ENCODE measurements around the gene TTC9. TPM values are rescaled to one million over a fixed set of nuclear protein-coding genes. Genes with fewer than 3 reads are reported as not detected.

The TTC9 gene
- total RNA-seq, 1 donor from 2014 or later = 1.9 TPM

GRCh38 chr14:70716958-70717357, 75.2 kb downstream of the TTC9 start:
- Histone ChIP-seq H3K4me3 (no peak overlapping the region), H3K27me3 (ENCODE audit: low read depth) (peaks cover 24% of the 10 kb centered on the region), H3K36me3 (no peaks in the 10 kb centered on the region), H3K27ac (replicated peaks) (no peak overlapping the region), H3K9me3 (replicated peaks) (no peaks in the 10 kb centered on the region), H3K4me1 (peaks cover 14% of the 10 kb centered on the region)
- intact Hi-C loops (cut with micrococcal nuclease) = no loop called here
- DNase-seq = no peak
- no peak for TF ChIP-seq CTCF (IDR thresholded peaks at IDR 0.05; ENCODE audit: borderline replicate concordance)

- Histone ChIP-seq H3K4me3 (no peak overlapping the region), H3K36me3 (no peaks in the 10 kb centered on the region), H3K27ac (replicated peaks) (no peak overlapping the region), H3K4me1 (peaks cover 7% of the 10 kb centered on the region), H3K27me3 (ENCODE audit: low read depth) (peaks cover 24% of the 10 kb centered on the region), H3K9me3 (replicated peaks) (no peaks in the 10 kb centered on the region)
- no peak for DNase-seq
- TF ChIP-seq CTCF (IDR thresholded peaks at IDR 0.05; ENCODE audit: borderline replicate concordance) = no peak
- intact Hi-C loops (cut with micrococcal nuclease) = no loop called here
Measured at GRCh38 chr14:70718383-70719118, 76.8 kb downstream of the TTC9 start.

- Histone ChIP-seq H3K4me3 (no peak overlapping the region), H3K4me1 (peaks cover 3% of the 10 kb centered on the region), H3K27ac (replicated peaks) (no peak overlapping the region), H3K9me3 (replicated peaks) (no peaks in the 10 kb centered on the region), H3K36me3 (no peaks in the 10 kb centered on the region), H3K27me3 (ENCODE audit: low read depth) (peaks cover 5% of the 10 kb centered on the region)
- intact Hi-C loops (cut with micrococcal nuclease) = no loop called here
- no peak for TF ChIP-seq CTCF (IDR thresholded peaks at IDR 0.05; ENCODE audit: borderline replicate concordance)
- no peak for DNase-seq
Measured at GRCh38 chr14:70721542-70721941, 79.8 kb downstream of the TTC9 start.

- no peaks in the 10 kb centered on the region for H3K9me3 ChIP-seq (replicated peaks)
- peaks cover 5% of the 10 kb centered on the region for H3K27me3 ChIP-seq (ENCODE audit: low read depth)
- intact Hi-C loops (cut with micrococcal nuclease) = no loop called here
Measured at GRCh38 chr14:70722418-70722817, 80.7 kb downstream of the TTC9 start.

GRCh38 chr14:70723276-70723675, 81.6 kb downstream of the TTC9 start:
- Histone ChIP-seq H3K27me3 (ENCODE audit: low read depth) (peaks cover 5% of the 10 kb centered on the region), H3K9me3 (replicated peaks) (no peaks in the 10 kb centered on the region), H3K27ac (replicated peaks) (no peak overlapping the region), H3K4me3 (no peak overlapping the region), H3K36me3 (no peaks in the 10 kb centered on the region), H3K4me1 (peaks cover 14% of the 10 kb centered on the region)
- no peak for TF ChIP-seq CTCF (IDR thresholded peaks at IDR 0.05; ENCODE audit: borderline replicate concordance)
- no peak for DNase-seq
- intact Hi-C loops (cut with micrococcal nuclease) = no loop called here

More at GRCh38 chr14:70722418-70722817, 80.7 kb downstream of the TTC9 start:
- Histone ChIP-seq H3K27ac (replicated peaks) (no peak overlapping the region), H3K36me3 (no peaks in the 10 kb centered on the region), H3K4me1 (peaks cover 12% of the 10 kb centered on the region), H3K4me3 (no peak overlapping the region)
- no peak for DNase-seq
- no peak for TF ChIP-seq CTCF (IDR thresholded peaks at IDR 0.05; ENCODE audit: borderline replicate concordance)

All from left ventricle myocardium inferior (tissue), 1 donor.